Activated CD8-positive, alpha-beta T cell treated with anti-CD3 and anti-CD28 coated beads, Interleukin-2, amount 10 ng/mL, durations not matched to agents 7 days and 5 days (primary cell): ENCODE measurements around the gene ALB. TPM values are rescaled to one million over a fixed set of nuclear protein-coding genes. Genes with fewer than 3 reads are reported as not detected.

Experiments
- ATAC-seq: fragments of 150-1000 bp; cut with Tn5 transposase; one replicate; pipeline ENCODE4 v1.10.0; 2021; ENCODE audit warnings: moderate library complexity
- CTCF ChIA-PET: fragments of 350-600 bp; sonication (Branson Sonifier 250); formaldehyde crosslinking; loops from one replicate; lab custom pipeline; 2021; ENCODE audit warnings: antibody characterized with exemption; lab: Charles Lee
- POLR2A ChIA-PET: fragments of 350-600 bp; sonication (Branson Sonifier 250); formaldehyde crosslinking; loops from one replicate; lab custom pipeline; 2021; ENCODE audit warnings: antibody characterized with exemption; lab: Charles Lee
- DNase-seq: peaks from one replicate; pipeline ENCODE4 v3.0.0-alpha.2; 2020
- H3K27ac Mint-ChIP-seq: one replicate; pipeline ENCODE4 v1.8.0; 2021; ENCODE audit warnings: mild to moderate bottlenecking, mixed read lengths
- H3K27me3 Mint-ChIP-seq: one replicate; pipeline ENCODE4 v1.8.0; 2021; ENCODE audit warnings: low read depth, mixed read lengths
- H3K36me3 Mint-ChIP-seq: one replicate; pipeline ENCODE4 v1.8.0; 2021; ENCODE audit warnings: low read depth, mixed read lengths
- H3K4me1 Mint-ChIP-seq: one replicate; pipeline ENCODE4 v1.8.0; 2021; ENCODE audit warnings: low read depth, mixed read lengths
- H3K4me3 Mint-ChIP-seq: one replicate; pipeline ENCODE4 v1.8.0; 2021; ENCODE audit warnings: mild to moderate bottlenecking, mixed read lengths
- H3K9me3 Mint-ChIP-seq: one replicate; pipeline ENCODE4 v1.8.0; 2022; ENCODE audit warnings: mixed read lengths; ENCODE audit not compliant: insufficient read depth
- total RNA-seq, 2 experiments: library from RNA; stranded (reverse); gene quantifications; one replicate each; pipeline ENCODE4 v1.2.3, GENCODE V29; 2021

ALB gene
- total RNA-seq, 2 experiments from 2014 or later, result not detected

DNA sequence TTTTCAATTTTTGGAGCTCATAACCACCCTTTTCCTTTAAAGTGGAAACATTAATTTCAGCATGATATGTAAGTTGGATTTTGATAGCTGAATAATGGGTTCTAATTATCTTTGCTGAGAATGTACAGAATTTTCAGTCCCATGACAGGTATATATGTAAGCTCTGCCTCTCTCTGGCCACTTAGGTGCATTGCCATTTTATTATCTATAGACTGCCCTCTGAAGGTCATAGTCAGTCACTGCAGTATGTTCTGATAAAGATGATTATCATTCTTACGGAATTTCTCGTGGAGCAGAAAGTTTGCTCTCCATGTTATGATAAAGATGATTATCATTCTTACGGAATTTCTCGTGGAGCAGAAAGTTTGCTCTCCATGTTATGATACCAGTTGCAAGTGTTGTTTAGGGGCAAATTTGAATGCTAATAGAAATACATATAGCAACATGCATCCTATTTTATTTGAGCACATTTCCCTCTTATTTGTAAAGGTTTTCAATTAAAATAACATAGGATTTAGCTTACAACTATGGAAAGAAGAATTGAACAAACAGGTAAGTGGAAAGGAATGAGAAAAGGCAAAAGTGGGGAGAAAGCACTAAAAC, 42.4 kb downstream of the ALB start:
- peak; percentile 22 for DNase-seq
- no peak overlapping the region for H3K4me3 Mint-ChIP-seq
- H3K9me3 Mint-ChIP-seq, result no peaks in the 10 kb centered on the region
- H3K36me3 Mint-ChIP-seq, result no peaks in the 10 kb centered on the region
- H3K4me1 Mint-ChIP-seq, result no peaks in the 10 kb centered on the region
- peaks cover 3% of the 10 kb centered on the region for H3K27me3 Mint-ChIP-seq
- CTCF ChIA-PET, result interaction anchor here (0.7 to 2.6 kb wide), 15 partner anchors 9 to 351 kb away, joined by 3 to 12 read pairs (median 4); no protein-coding TSS in a partner anchor
- H3K27ac Mint-ChIP-seq, result no peak overlapping the region
- peak; percentile 82 for ATAC-seq
- POLR2A ChIA-PET, result no interaction called here

- CTCF ChIA-PET, result interaction anchor here (1.9 to 2.6 kb wide), 2 partner anchors 10 to 107 kb away, joined by 9 to 10 read pairs; no protein-coding TSS in a partner anchor
- no peaks in the 10 kb centered on the region for H3K4me1 Mint-ChIP-seq
- no peak overlapping the region for H3K27ac Mint-ChIP-seq
- POLR2A ChIA-PET, result no interaction called here
- H3K27me3 Mint-ChIP-seq, result peaks cover 3% of the 10 kb centered on the region
- no peaks in the 10 kb centered on the region for H3K9me3 Mint-ChIP-seq
- H3K36me3 Mint-ChIP-seq, result no peaks in the 10 kb centered on the region
- ATAC-seq (no peak), DNase-seq (no peak)
- no peak overlapping the region for H3K4me3 Mint-ChIP-seq
These were observed 43.6 kb downstream of the ALB start for GRCh38 chr4:73447671-73448070.

GRCh38 chr4:73448448-73449203, 44.5 kb downstream of the ALB start:
- DNase-seq (no peak), ATAC-seq (no peak)
- Mint-ChIP-seq H3K27ac (no peak overlapping the region), H3K4me1 (no peaks in the 10 kb centered on the region), H3K27me3 (peaks cover 3% of the 10 kb centered on the region), H3K9me3 (no peaks in the 10 kb centered on the region), H3K4me3 (no peak overlapping the region), H3K36me3 (no peaks in the 10 kb centered on the region)
- ChIA-PET POLR2A (no interaction called here), CTCF (no interaction called here)

DNA sequence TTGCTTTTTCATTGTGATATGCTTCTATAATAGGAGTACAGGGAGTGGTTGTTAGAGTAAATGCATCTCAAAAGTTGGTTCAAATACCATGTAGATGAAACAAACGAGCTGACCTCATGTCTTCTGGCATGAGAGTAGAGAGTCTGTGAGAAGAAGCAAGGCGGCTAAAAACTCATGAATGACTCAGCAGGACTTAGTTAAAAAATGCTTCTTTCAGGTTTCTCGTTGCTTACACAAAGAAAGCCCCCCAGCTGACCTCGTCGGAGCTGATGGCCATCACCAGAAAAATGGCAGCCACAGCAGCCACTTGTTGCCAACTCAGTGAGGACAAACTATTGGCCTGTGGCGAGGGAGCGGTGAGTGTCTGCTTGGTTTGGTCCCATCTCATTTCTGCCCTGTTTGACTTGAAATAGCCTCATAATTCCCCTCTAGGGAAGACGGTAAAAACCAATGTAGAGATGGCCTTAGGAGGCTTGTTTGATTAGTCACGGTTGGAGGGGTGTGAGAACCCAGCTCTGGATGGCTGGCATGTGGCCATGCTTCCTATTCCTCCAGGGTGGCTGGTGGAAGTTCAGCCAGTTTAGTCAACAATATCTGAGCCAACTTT, 46.4 kb downstream of the ALB start:
- Mint-ChIP-seq H3K4me1 (no peaks in the 10 kb centered on the region), H3K4me3 (no peak overlapping the region), H3K9me3 (no peaks in the 10 kb centered on the region), H3K27ac (no peak overlapping the region), H3K36me3 (no peaks in the 10 kb centered on the region), H3K27me3 (peaks cover 3% of the 10 kb centered on the region)
- no peak for DNase-seq
- ChIA-PET CTCF (no interaction called here), POLR2A (no interaction called here)
- no peak for ATAC-seq

DNA sequence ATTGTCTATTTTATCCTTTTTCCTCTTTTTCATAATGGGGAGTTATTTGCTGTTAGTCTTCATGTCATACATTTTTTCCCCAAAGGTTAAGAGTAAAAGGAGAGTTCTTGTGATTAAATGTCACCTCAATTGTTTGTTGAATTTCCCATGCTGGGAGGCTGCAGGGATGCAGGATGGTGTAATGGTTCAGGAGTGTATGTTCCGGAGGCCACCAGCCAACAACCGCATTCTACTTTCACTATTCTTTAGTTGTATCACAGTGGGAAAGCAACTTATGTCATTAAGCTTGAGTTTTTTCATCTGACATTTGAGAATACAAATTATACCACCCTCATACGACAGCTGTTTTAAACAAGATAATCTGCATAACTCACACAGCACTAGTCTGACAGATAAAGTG, 47.3 kb downstream of the ALB start:
- POLR2A ChIA-PET, result no interaction called here

DNA sequence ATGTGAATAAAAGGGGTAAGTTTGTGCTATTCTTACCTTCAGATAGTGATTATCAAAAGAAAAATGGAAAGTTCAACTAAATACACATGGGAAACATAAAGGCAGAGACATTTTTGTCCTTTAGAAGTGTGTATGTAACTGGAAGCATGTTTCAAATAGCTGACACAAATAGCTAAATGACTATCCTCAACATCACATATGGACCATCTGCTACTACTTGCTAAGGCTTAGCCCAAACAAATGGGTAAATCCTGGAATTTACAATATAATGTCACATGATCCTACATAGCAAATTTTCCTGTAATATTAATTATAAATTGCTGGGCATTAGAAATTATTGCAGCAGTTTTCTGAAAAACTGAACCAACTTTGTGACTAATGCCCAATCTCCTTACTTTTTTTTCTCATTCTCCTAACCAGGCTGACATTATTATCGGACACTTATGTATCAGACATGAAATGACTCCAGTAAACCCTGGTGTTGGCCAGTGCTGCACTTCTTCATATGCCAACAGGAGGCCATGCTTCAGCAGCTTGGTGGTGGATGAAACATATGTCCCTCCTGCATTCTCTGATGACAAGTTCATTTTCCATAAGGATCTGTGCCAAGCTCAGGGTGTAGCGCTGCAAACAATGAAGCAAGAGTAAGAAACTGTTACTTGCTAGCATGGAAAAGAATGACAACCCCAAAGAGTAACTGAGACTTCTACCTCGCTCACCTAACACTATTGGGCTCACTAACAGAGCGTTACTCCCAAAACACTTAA, 48.1 kb downstream of the ALB start:
- H3K9me3 Mint-ChIP-seq, result no peaks in the 10 kb centered on the region
- ChIA-PET POLR2A (no interaction called here), CTCF (no interaction called here)
- no peaks in the 10 kb centered on the region for H3K36me3 Mint-ChIP-seq
- no peak for DNase-seq
- peaks cover 3% of the 10 kb centered on the region for H3K27me3 Mint-ChIP-seq
- no peaks in the 10 kb centered on the region for H3K4me1 Mint-ChIP-seq
- ATAC-seq, result no peak
- H3K4me3 Mint-ChIP-seq, result no peak overlapping the region
- H3K27ac Mint-ChIP-seq, result no peak overlapping the region

More for the DNA sequence above, 47.3 kb downstream of the ALB start:
- Mint-ChIP-seq H3K27me3 (peaks cover 3% of the 10 kb centered on the region), H3K9me3 (no peaks in the 10 kb centered on the region), H3K27ac (no peak overlapping the region), H3K36me3 (no peaks in the 10 kb centered on the region), H3K4me3 (no peak overlapping the region), H3K4me1 (no peaks in the 10 kb centered on the region)
- no peak for DNase-seq
- ATAC-seq, result no peak
- CTCF ChIA-PET, result no interaction called here

DNA sequence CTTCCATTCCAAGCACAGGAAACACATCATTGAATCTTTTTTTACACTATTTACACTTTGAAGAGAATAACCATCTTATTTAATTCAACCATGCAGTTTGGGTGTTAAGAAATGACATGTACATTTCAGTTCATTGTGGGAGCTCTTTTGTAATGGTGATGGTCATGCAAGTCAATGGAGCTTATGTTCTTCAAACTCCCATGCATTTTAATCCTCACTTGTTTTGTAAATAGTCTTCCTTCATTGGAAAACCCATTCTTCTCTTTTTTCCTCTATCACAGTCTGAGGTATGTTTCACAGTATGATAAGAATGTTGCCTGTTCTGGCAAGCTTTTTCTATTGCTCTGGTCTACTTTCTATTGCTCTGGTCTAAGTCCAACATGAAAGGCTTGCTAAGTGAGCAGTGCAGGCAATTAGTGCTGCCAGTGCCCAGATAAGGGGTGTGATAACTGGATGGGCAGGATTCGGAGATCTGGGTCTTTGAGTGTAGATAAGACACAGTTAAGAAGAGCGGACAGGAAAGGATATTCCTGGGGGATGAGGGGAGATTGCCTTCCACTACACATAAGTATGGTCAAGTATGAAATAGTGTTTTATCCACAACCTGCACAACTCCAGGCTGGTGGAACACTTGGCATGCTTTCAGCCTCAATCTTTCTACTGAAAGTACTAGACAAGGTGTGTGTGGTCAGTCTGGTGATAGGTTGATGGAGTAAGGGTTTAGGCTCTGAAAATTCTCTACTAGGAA, 49.0 kb downstream of the ALB start:
- ATAC-seq (no peak), DNase-seq (no peak)
- H3K9me3 Mint-ChIP-seq, result no peaks in the 10 kb centered on the region
- H3K27me3 Mint-ChIP-seq, result no peaks in the 10 kb centered on the region
- H3K36me3 Mint-ChIP-seq, result no peaks in the 10 kb centered on the region
- POLR2A ChIA-PET, result no interaction called here
- H3K4me3 Mint-ChIP-seq, result no peak overlapping the region
- H3K4me1 Mint-ChIP-seq, result no peaks in the 10 kb centered on the region
- CTCF ChIA-PET, result no interaction called here
- H3K27ac Mint-ChIP-seq, result no peak overlapping the region

DNA sequence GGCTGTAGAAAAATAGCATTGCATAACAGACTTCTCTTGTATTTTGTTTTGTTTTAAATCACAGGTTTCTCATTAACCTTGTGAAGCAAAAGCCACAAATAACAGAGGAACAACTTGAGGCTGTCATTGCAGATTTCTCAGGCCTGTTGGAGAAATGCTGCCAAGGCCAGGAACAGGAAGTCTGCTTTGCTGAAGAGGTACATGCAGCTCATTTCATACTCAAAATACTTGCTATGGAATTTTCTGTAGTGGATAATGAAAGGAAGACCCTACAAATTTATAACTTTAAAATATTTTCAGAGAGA, 49.6 kb downstream of the ALB start:
- Mint-ChIP-seq H3K9me3 (no peaks in the 10 kb centered on the region), H3K36me3 (no peaks in the 10 kb centered on the region), H3K4me3 (no peak overlapping the region), H3K27ac (no peak overlapping the region), H3K27me3 (no peaks in the 10 kb centered on the region), H3K4me1 (no peaks in the 10 kb centered on the region)
- DNase-seq, result no peak
- ATAC-seq, result no peak
- CTCF ChIA-PET, result no interaction called here
- POLR2A ChIA-PET, result no interaction called here

GRCh38 chr4:73454920-73455319, 50.8 kb downstream of the ALB start:
- POLR2A ChIA-PET, result no interaction called here
- no peak for DNase-seq
- Mint-ChIP-seq H3K4me1 (no peaks in the 10 kb centered on the region), H3K27ac (no peak overlapping the region), H3K27me3 (no peaks in the 10 kb centered on the region), H3K36me3 (no peaks in the 10 kb centered on the region), H3K4me3 (no peak overlapping the region), H3K9me3 (no peaks in the 10 kb centered on the region)
- ATAC-seq, result no peak
- CTCF ChIA-PET, result no interaction called here

DNA sequence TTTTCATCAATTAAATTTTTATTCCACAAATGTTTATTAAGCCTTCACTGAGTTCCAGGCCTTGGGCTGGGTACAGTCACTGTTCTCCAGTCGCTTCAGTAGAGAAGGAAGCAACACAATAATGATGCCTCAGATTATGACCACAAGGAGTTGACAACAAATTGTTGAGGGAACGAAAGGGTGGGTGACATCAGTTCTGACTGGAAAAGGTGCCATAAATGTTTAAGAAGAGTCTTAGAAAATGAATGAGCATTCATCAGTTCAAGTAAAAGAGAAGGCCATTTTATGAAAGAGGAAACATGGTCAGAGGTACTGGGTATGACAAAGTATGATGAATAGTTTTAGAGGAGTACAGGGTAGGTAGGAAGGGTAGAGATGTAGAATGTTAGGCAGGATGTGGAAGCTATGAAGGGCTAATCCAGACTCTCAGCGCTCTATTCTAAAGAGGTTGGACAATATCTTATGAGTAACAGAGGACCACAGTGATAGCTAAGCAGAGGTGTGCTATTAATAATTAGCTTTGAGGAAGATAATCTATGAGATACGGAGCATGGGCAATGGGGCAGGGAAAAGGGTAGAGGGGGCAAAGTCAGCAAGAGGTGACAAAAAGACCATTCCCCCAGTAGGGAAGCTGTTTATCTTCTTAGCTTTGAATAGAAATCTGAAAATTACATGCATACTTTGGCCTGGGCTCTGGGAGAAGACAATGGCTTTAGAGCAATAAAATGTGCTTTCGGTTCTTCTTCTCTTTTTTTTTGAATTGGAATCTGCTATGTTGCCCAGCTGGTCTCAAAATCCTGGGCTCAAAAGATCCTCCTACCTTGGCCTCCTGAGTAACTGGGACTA, 52.3 kb downstream of the ALB start:
- ATAC-seq, result no peak
- Mint-ChIP-seq H3K27me3 (no peaks in the 10 kb centered on the region), H3K36me3 (no peaks in the 10 kb centered on the region), H3K4me1 (no peaks in the 10 kb centered on the region), H3K27ac (no peak overlapping the region), H3K9me3 (no peaks in the 10 kb centered on the region), H3K4me3 (no peak overlapping the region)
- CTCF ChIA-PET, result no interaction called here
- no peak for DNase-seq
- POLR2A ChIA-PET, result no interaction called here
